ENCODE measurements around the gene MYLK.
"Not testable (repeated sequence)": the region's sequence is repeated elsewhere in the genome, so short reads cannot be mapped to it uniquely, and the experiment has no call there.

MYLK gene

GRCh38 chr3:123745184-123745855, 138.8 kb downstream of the MYLK start:
- no peak for DNase-seq (ENCODE audit: low read depth)

GRCh38 chr3:123744064-123744463, 140.1 kb downstream of the MYLK start:
- DNase-seq (ENCODE audit: low read depth), result no peak

DNA sequence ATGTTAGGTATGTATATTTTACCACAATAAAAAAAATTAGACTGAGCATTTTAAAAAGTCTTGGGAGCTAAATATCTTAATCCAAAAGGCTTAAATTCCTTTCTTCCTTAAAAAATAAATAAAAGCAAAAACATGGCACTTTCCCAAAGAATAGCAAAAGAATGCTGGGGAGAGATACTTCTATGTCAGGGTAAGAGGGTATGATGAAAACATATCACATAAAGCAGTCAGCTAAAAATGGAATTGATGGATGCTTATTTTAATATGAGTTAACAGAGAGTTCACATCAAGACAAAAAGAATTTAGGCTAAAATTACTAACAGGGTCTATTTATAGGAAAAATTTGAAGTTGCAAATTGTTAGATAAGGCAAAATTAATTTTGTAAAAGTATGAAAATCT, 141.0 kb downstream of the MYLK start:
- DNase-seq (ENCODE audit: low read depth), result no peak

DNA sequence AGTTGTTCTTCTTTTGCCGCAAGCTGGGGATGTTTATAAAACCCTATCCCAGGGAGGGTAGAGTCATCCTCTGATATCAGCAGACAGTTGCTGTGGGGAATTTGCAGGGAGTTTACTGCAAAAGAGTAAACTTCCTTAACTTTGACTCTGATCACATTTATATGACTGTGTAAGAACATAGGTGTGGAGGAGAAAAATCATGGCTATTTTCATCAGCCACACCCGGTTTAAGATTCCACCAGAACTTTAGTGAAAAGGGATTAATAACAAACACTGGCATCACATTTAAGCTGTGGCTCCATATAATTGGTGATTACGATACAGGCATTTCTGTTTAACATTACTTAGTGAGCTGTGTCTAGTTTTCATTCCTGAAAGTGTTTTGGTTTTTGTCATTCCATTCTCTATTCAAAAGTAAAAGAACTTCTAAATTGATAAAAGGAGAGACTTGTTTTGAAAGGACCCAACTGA, 143.1 kb downstream of the MYLK start:
- no peak for DNase-seq (ENCODE audit: low read depth)

DNA sequence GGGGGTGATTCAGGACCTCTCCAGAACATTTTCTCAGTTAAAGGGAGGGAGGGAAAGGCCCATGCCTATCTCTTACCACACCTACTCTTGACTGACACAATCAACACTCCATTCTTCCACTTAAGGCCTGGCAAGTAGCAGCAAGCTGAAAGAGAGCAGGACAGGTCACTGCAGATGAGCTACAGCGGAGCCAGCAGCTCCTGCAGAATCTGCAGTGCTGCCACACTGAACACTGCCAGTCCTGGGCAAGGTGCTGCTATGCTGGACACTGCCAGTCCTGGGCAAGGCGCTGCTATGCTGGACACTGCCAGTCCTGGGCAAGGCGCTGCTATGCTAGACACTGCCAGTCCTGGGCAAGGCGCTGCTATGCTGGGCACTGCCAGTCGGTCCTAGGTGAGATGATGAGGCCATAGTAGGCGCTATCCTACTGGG, 143.7 kb downstream of the MYLK start:
- DNase-seq (ENCODE audit: low read depth), result no peak

DNA sequence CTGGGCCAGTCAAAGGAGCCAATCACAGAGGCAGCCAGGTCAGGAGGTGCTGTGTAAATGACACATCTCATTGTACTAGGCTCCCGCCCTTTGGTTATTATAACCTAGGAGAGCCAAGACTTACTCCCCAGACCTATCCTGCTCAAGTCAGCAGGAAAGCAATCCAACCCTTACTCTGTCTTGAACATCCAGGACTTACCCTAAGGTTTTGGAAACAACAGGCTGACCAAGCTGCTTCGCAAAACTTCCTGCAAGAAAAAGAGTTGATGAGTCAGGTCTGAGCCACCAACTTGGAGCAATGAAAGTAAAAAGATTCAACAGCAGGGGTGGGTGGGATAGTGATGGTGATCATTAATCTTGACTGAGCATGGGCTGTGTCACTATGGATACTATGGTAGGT, 144.4 kb downstream of the MYLK start:
- DNase-seq (ENCODE audit: low read depth), result no peak

- no peak for DNase-seq (ENCODE audit: low read depth)
These were observed 145.0 kb downstream of the MYLK start for GRCh38 chr3:123739106-123739505.

DNA sequence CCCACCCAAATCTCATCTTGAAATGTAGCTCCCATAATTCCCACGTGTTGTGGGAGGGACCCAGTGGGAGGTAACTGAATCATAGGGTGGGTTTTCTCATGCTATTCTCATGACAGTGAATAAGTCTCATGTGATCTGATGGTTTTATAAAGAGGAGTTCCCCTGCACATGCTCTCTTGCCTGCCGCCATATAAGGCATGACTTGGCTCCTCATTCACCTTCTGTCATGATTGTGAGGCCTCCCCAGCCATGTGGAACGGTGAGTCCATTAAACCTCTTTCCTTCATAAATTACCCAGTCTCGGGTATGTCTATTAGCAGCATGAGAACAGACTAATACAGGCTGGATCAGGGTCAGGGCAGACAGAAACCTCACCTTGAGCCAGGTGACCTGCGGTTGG, 145.6 kb downstream of the MYLK start:
- DNase-seq (ENCODE audit: low read depth), result not testable (repeated sequence)

- no peak for DNase-seq (ENCODE audit: low read depth)
These were observed 147.0 kb downstream of the MYLK start for GRCh38 chr3:123737168-123737567.

- no peak for DNase-seq (ENCODE audit: low read depth)
These were observed 148.7 kb downstream of the MYLK start for GRCh38 chr3:123735456-123735855.

- DNase-seq (ENCODE audit: low read depth), result no peak
These were observed 149.6 kb downstream of the MYLK start for GRCh38 chr3:123734527-123734902.

DNA sequence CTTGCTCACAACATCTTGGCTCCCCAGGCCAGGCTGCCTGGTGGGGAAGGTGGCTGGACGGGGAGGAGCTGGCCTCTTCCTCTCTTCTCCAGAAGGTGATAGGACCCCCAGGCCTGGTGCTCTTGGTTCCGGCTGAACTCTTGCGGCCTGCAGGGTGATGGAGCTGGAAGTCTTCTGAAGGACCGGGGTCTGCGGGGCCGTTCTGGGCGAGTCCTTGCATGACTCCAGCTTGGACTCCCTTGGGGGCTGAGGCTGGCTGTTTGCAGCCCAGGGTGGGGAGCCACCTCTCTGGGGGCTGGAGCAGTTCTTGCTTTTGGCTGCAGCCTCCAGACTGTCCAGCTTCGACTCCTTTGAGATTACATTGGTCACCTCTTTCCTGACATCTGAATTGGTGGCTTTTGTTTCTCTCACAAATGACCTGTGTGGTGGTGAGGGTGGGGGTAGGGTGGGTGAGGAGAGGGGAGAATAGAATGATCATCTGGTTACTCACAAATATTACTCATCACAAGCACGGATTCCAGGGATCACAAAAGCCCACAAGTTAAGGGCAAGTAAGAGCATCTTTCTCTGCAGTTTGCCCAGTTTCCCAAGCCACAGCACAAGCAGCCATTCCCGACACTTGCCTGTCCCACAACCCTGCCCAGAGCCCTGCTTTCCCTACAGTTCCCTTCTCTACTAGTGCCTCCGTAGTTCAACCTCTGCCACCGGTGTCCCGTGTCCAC, 150.2 kb downstream of the MYLK start:
- no peak for DNase-seq (ENCODE audit: low read depth)

DNA sequence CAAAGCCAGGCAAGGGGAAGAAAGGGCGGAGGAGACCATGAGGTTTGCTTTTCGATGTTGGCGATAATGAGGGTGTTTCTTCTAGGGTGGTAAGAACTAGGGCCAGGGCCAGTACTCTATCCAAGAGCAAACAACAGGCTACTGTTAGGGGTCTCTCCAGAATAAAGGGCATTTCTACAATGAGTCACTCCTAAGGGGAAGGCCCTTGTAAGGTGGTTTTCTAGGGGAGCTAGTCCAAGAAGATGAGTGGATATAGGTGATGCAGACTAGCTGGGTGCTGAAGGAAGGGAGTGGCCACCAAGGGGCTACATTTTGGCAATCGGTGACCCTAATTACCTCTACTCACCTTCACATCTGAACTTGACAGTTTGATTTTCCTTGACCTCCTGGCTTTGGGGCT, 150.8 kb downstream of the MYLK start:
- no peak for DNase-seq (ENCODE audit: low read depth)

GRCh38 chr3:123732447-123732846, 151.7 kb downstream of the MYLK start:
- DNase-seq (ENCODE audit: low read depth), result no peak

- no peak for DNase-seq (ENCODE audit: low read depth)
These were observed 153.3 kb downstream of the MYLK start for GRCh38 chr3:123730829-123731228.

DNA sequence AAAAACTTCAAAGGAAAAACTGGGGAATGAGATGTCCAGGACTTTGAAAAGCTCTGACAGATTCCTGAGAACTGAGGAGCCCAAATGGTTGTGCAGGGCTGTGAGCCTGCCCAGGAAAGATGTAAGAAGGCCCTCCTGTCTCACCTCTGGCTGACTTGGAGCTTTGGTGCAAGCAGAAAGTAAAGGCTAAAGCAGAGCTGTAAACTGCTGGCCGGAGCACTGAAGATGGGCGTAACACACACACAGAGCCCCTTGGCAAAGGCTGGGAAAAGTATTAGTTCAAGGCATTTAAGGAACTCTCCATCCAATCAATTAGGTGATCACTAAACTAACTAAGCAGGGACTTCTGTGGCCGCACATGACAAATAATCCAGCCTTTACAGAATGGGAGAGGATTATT, 155.1 kb downstream of the MYLK start:
- DNase-seq (ENCODE audit: low read depth), result no peak

DNA sequence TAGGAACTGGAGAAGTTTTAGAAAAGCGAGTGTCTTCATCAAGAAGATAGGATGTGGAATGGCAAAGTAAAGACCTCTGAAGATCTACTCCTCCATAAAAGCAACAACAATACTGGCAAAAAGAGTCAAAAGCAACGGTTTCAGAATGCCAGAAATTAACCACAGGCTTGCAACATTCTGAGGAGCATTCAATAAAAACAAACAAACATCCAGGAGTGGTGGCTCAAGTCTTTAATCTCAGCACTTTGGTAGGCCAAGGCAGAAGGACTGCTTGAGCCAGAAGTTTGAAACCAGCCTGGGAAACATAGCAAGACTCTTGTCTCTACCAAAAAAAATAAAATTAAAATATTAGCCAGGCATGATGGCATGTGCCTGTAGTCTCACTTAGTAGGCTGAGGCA, 156.1 kb downstream of the MYLK start:
- DNase-seq (ENCODE audit: low read depth), result no peak

- no peak for DNase-seq (ENCODE audit: low read depth)
These were observed 158.3 kb downstream of the MYLK start for GRCh38 chr3:123725652-123726400.

DNA sequence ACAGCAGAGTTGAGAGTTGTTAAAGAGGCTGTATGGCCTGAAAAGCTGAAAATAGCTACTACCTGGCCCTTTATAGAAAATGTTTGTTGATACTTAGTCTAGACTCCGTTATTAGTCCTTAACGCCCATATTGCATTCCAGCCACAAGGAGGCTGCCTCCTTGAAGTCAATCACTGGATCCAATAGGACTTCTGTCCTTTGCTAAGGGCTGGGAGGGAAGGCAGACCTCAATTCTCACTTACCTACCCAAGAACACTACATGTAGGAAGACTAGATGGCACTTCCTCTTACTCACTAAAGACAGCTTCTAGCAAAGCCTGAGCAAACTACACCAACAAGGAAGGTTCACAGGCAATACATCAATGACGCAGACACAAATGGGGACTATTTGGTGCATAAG, 159.8 kb downstream of the MYLK start:
- no peak for DNase-seq (ENCODE audit: low read depth)

- no peak for DNase-seq (ENCODE audit: low read depth)
These were observed 160.5 kb downstream of the MYLK start for GRCh38 chr3:123723522-123724168.

GRCh38 chr3:123723070-123723469, 161.1 kb downstream of the MYLK start:
- no peak for DNase-seq (ENCODE audit: low read depth)

DNA sequence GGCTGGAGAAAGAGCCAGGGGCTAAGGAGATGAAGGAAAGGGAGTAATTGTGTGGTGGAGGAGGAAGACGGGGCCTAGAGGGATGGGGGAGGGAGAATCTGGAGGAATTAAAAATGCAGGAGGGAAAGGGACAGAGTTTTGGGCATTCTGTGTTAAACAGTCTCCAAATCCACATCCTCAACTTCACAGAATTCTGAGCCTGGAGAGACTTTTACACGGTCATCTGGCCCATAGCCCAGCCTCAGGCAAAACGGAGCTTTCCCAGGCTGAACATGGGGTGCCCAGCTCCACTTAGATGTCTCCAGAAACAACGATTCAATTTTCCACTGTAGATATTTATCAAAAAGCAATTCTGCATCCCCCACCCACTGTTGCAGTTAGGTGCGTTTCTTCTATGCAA, 161.7 kb downstream of the MYLK start:
- no peak for DNase-seq (ENCODE audit: low read depth)

DNA sequence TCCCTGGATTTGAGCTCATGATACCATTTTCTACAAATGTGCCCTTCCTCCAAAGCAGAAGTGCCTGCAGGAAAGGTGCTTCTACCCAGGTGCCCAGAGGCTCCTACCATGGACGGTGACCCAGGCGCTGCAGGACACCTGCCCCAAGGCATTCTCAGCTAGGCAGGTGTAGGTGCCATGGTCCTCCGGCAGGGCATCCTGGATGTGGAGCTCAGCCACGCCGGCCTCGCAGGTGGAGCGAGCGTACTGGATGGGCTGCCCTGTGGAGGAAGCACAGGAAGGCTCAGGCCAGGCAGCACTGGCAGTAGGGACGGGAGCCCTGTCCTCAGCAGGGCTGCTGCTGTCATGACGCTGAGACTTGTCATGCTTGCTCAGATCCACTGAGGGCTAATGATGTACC, 162.1 kb downstream of the MYLK start:
- DNase-seq (ENCODE audit: low read depth), result no peak
